Bone marrow (tissue), 2 donors: Measurements from ENCODE around the gene RAB26.
"Not testable (repeated sequence)": the region's sequence is repeated elsewhere in the genome, so short reads cannot be mapped to it uniquely, and the experiment has no call there.

Source experiments
- DNase-seq, 2 donors: peaks; one replicate each; lab custom pipeline; 2025; lab: John Stamatoyannopoulos, UW

Gene RAB26

GRCh38 chr16:2196162-2196980 is 47.9 kb downstream of the RAB26 start, which contains the start of gene CASKIN1:
TSS of gene CASKIN1 (minus strand) at chr16:2196605. CDS start at chr16:2196432, 173 bp downstream.
- DNase-seq: no peak

GRCh38 chr16:2196981-2197511 is 48.6 kb downstream of the RAB26 start:
- no peak for DNase-seq

GRCh38 chr16:2197765-2198164 is 49.3 kb downstream of the RAB26 start:
- DNase-seq: no peak

GRCh38 chr16:2198283-2198682 is 49.9 kb downstream of the RAB26 start:
- no peak for DNase-seq

DNA sequence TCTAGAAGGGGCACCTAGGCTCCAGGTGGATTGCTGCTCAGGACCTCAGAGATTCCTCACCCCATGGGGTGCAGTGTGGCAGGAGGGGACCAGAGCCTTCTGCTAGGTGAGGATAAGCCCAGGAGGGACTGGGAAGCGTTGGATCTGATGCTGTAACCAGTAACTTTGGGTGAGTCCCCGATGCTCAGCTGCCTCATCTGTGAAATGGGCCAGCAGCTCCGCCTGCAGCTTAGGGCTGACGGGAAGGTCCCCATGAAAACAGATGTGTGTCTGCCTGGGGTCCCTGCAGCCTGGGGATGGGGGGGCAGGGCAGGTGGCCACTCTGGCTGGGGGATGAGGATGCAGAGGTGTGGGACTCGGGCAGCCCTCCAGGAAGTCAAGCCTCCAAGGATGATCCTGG is 50.7 kb downstream of the RAB26 start:
- no peak for DNase-seq

DNA sequence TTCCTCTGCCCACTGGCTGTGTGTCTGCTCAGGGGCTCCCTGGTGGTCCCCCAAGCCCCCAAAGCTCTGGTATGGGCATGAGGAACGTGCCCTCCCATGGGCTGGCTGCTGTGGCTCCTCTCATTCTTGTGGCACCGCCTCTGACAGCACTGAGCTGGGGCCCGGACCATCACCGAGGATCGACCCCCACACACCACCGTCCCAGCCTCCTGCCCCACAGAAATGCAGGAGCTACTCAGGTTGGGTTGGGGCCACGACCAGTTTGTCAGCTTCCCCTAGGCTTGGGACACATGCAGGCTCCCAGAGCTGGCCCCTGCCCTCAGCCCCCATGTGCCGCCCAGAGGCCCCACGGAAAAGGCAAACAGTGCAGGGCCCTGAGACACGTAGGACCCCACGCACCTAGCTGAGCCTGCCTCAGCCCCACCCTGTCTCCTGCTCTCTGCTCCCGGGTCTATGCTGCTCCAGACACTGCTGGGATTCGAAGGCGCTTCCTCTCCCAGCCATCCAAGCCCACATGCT is 51.3 kb downstream of the RAB26 start:
- no peak for DNase-seq

GRCh38 chr16:2200313-2200712 is 51.9 kb downstream of the RAB26 start:
- no peak for DNase-seq

DNA sequence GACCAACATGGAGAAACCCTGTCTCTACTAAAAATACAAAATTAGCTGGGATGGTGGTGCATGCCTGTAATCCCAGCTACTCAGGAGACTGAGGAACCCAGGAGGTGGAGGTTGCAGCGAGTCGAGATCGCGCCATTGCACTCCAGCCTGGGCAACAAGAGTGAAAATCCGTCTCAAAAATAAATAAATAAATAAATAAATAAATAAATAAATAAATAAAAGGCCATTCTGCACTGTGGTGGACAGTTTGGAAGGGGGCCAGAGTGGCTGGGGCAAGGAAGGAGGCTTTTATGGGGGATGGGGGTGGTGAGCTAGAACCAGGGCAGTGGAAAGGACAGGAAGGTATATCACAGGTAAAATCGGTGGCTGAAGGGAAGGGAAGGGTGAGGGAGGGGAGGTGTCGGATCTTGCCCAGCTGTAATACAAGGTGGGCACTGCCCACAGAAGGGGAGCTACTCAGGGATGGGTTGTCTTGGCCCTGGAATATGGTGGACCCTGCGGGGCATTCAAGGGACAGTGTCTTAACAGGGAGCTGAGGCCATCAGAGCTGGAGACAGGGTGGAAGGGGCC is 54.8 kb downstream of the RAB26 start:
- not testable (repeated sequence) for DNase-seq
